Large intestine (tissue), 12 donors: ENCODE results near the gene DISC1. TPM values are rescaled to one million over a fixed set of nuclear protein-coding genes. Genes with fewer than 3 reads are reported as not detected.

ENCODE experiments used
- DNase-seq, 2 donors: peaks; one replicate each; pipeline versions ENCODE4 v3.0.0 to v3.0.0-alpha.2; 2013
- H3K27ac ChIP-seq: one replicate; pipeline ENCODE4 v1.5.1; 2013; ENCODE audit warnings: low read length
- H3K27me3 ChIP-seq: 2 replicates; pipeline ENCODE4 v1.6.1; 2013; ENCODE audit warnings: low read length; ENCODE audit not compliant: control insufficient read depth, insufficient read depth
- H3K36me3 ChIP-seq: 2 replicates; pipeline ENCODE4 v1.6.1; 2013; ENCODE audit warnings: low read length; ENCODE audit not compliant: control insufficient read depth, insufficient read depth
- H3K4me1 ChIP-seq: one replicate; pipeline ENCODE4 v1.6.1; 2013; ENCODE audit warnings: low read length; ENCODE audit not compliant: control insufficient read depth, insufficient read depth
- H3K4me3 ChIP-seq: one replicate; pipeline ENCODE4 v1.5.1; 2013; ENCODE audit warnings: low read length
- H3K9me3 ChIP-seq: one replicate; pipeline ENCODE4 v1.6.1; 2013; ENCODE audit warnings: mild to moderate bottlenecking, low read depth, low read length, moderate library complexity; ENCODE audit not compliant: control insufficient read depth
- WGBS: methylation state at CpG from one replicate; pipeline ENCODE4 v1.1.5; 2013; ENCODE audit warnings: low lambda C conversion rate; ENCODE audit not compliant: insufficient coverage; 5-methylcytosine and 5-hydroxymethylcytosine counted together
- long read RNA-seq, 11 donors: transcript quantifications; one replicate each; lab custom pipeline, GENCODE V29; 2026
- polyA plus RNA-seq: library from polyadenylated mRNA; unstranded; fragments of 120-200 nt; gene quantifications from one replicate; pipeline ENCODE4 v1.2.1, GENCODE V29; 2013

Gene DISC1
- polyA plus RNA-seq: 2.4 TPM
- long read RNA-seq, donor 1: 0 reads
- long read RNA-seq, donor 2: 0 reads
- long read RNA-seq, donor 3: 0 reads
- long read RNA-seq, donor 4: 0 reads
- long read RNA-seq, donor 5: 0 reads
- long read RNA-seq, donor 6: 0 reads
- long read RNA-seq, donor 7: 0 reads
- long read RNA-seq, donor 8, partial matches to known transcripts: 0 of 1 reads
- long read RNA-seq, donor 8, other reads (novel, unspliced or antisense): 0 of 1 reads
- long read RNA-seq, donor 9: 0 reads
- long read RNA-seq, donor 10: 0 reads
- long read RNA-seq, donor 11: 0 reads

DNA sequence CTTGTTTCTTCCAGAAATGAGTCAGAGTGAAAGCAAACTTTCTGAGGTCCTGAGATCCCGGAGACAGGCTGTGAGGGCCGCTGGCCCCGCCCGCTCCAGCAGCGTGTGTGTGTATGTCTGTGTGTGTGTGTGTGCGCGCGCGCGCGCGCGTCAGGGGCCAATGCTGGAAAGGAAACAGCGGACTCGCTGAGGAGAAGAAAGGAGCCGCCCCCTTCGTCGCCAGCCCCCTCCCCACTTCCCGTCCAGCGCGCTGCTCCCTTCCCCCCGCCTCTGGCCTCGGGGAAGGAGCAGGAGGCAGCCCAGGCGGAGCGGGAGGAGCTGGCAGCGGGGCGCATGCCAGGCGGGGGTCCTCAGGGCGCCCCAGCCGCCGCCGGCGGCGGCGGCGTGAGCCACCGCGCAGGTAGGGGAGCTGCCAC, at the start of gene DISC1:
DISC1 (plus strand) TSS at position 256 of the 416 bp plus-strand sequence; CDS start at position 334, 78 bp downstream.
- H3K4me1 ChIP-seq: peaks cover 3% of the 10 kb centered on the region
- H3K9me3 ChIP-seq: no peaks in the 10 kb centered on the region
- DNase-seq: peak; percentile 87 to 91
- no peaks in the 10 kb centered on the region for H3K27me3 ChIP-seq
- WGBS: no CpG with 5 or more reads among the region's 38 CpGs
- H3K27ac ChIP-seq: peak within 1 kb of the TSS; percentile 52
- no peaks in the 10 kb centered on the region for H3K36me3 ChIP-seq
- H3K4me3 ChIP-seq: peak within 1 kb of the TSS; percentile 74

DNA sequence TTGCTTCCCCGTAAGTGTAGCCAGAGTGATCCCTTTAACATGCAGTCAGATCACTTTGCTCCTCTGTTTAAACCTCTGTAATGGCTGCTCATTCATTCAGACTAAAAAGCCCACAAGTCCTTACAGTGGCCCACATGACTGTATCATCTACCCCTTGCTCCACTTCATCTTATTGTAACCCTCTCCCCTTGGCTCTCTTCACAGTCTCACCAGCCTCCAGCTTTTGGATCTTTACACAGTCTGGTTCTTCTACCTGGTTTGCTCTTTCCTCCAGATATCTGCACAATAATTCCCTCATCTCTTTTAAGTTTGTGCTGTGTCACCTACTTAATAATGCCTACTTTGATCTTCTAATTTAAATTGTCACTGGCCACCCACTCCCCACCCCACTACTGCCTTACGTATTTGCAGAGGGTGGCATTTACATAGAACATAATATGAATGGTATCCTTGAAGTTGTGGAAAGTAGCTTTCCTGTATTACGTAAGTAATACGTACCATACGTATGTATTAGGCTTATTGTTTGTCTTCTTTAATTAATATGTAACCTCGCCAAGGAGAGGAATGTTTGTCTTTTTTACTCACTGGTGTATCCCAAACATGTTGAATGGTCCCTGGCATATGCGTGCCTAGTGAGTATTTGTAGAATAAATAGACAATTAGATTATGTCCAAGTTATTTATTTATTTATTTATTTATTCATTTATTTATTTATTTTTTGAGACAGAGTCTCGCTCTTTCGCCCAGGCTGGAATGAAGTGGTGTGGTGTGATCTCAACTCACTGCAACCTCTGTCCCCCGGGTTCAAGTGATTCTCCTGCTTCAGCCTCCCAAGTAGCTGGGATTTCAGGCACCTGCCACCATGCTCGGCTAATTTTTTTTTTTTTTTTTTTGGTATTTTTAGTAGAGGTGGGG, 49.5 kb upstream of the DISC1 start:
- H3K36me3 ChIP-seq: no peaks in the 10 kb centered on the region
- H3K9me3 ChIP-seq: no peaks in the 10 kb centered on the region
- H3K27ac ChIP-seq: no peak overlapping the region
- DNase-seq: no peak
- 80% methylated on average over 1 of the region's 11 CpGs for WGBS
- no peak overlapping the region for H3K4me3 ChIP-seq
- H3K27me3 ChIP-seq: no peaks in the 10 kb centered on the region
- H3K4me1 ChIP-seq: no peaks in the 10 kb centered on the region

DNA sequence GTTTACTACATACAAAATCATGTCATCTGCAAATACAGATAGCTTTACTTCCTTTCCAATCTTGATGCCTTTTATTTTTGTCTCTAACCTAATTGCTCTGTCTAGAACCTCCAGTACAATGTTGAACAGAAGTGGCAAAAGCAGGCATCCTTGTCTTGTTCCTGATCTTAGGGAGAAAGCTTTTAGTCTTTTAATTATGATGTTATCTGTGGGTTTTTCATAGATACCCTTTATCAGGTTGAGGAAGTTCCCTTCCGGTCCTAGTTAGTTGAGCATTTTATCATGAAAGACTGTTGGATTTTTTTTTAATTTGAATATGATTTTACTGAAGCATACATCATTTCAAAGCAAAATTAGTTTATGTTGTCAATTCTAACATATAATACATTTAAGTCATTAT, 45.7 kb upstream of the DISC1 start:
- Histone ChIP-seq H3K27me3 (no peaks in the 10 kb centered on the region), H3K4me1 (no peaks in the 10 kb centered on the region), H3K27ac (no peak overlapping the region), H3K9me3 (no peaks in the 10 kb centered on the region), H3K4me3 (no peak overlapping the region), H3K36me3 (no peaks in the 10 kb centered on the region)
- WGBS: 75% methylated on average over 1 of the region's 1 CpG
- DNase-seq: no peak

DNA sequence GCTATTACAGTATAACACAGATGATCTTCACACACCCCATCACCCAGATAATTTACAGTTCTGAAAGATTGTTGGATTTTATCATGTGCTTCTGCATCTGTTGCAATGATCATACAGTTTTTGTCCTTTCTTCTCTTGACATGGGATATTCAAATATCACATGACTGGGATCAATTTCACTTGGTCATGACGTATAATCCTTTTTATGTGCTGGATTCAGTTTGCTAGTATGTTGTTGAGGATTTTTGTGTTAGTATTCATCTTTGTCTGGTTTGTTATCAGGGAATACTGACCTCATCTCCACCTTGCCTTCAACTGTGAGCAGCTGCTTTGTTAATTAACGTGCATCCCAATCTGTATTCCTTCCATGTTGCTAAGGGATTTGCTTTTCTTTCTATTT, 44.7 kb upstream of the DISC1 start:
- no peak overlapping the region for H3K4me3 ChIP-seq
- no peaks in the 10 kb centered on the region for H3K36me3 ChIP-seq
- 100% methylated on average over 2 of the region's 2 CpGs for WGBS
- no peak for DNase-seq
- H3K9me3 ChIP-seq: no peaks in the 10 kb centered on the region
- H3K4me1 ChIP-seq: no peaks in the 10 kb centered on the region
- no peaks in the 10 kb centered on the region for H3K27me3 ChIP-seq
- H3K27ac ChIP-seq: no peak overlapping the region

DNA sequence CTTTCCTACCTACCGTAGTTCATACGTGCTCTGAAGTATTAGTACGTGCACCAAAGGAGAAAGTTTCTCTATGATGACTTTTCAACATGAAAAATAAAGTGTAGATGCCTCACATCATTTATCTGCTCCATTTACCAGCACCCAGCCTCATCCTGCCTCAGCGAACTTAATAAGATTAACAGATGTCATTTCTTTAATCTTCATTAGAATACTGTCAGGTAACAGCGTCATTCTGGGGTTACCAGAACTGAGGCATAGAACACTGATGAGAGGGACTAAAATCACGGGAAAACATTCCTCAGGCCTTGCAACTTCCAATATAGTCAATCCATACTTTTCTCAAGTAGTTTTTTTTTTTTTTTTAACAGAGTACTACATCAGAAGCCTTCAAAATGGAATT, 43.2 kb upstream of the DISC1 start:
- H3K9me3 ChIP-seq: no peaks in the 10 kb centered on the region
- H3K36me3 ChIP-seq: no peaks in the 10 kb centered on the region
- 87% methylated on average over 3 of the region's 6 CpGs for WGBS
- H3K4me1 ChIP-seq: no peaks in the 10 kb centered on the region
- H3K4me3 ChIP-seq: no peak overlapping the region
- no peak for DNase-seq
- no peaks in the 10 kb centered on the region for H3K27me3 ChIP-seq
- no peak overlapping the region for H3K27ac ChIP-seq

DNA sequence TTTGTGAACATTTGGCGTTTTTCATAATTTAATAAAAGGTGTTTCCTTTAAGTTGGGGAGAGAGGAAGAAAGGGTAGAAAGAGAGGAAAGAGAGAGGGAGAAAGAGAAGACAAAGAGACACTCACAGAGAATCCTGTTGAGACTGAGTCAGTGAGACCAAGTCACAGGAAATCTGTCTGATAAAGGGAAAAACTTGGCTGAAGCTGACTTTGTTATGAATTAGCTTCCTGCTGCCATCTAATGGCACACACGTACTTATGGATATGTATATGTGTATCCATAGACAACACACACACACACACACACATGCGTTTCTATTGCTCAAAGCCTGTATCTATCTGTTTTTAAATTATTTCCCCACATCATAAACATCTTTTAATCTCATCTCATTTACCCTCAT, 42.5 kb upstream of the DISC1 start:
- Histone ChIP-seq H3K27ac (no peak overlapping the region), H3K36me3 (no peaks in the 10 kb centered on the region), H3K4me1 (no peaks in the 10 kb centered on the region), H3K4me3 (no peak overlapping the region), H3K9me3 (no peaks in the 10 kb centered on the region), H3K27me3 (no peaks in the 10 kb centered on the region)
- peak in 1 of 2 donors; percentile 37 for DNase-seq
- 100% methylated on average over 1 of the region's 3 CpGs for WGBS

DNA sequence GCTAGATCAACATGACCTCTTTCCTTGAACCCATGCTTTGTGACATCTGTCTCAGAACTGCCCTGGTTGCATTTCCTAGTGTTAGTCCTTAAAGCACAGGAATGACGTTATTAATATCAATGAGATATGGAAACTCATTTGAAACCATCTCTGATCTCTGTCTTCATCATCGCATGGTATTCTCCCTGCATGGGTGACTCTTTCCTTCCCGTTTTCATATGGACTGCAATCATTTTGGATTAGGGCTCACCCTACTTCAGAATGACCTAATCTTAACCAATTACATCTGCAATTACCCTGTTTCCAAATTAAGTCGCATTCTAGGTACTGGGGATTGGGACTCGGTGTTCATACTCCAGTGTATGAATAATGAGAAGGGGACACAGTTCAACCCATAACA, 41.7 kb upstream of the DISC1 start:
- Histone ChIP-seq H3K27ac (no peak overlapping the region), H3K27me3 (no peaks in the 10 kb centered on the region), H3K4me1 (no peaks in the 10 kb centered on the region), H3K36me3 (no peaks in the 10 kb centered on the region), H3K9me3 (no peaks in the 10 kb centered on the region), H3K4me3 (no peak overlapping the region)
- 92% methylated on average over 2 of the region's 5 CpGs for WGBS
- no peak for DNase-seq

DNA sequence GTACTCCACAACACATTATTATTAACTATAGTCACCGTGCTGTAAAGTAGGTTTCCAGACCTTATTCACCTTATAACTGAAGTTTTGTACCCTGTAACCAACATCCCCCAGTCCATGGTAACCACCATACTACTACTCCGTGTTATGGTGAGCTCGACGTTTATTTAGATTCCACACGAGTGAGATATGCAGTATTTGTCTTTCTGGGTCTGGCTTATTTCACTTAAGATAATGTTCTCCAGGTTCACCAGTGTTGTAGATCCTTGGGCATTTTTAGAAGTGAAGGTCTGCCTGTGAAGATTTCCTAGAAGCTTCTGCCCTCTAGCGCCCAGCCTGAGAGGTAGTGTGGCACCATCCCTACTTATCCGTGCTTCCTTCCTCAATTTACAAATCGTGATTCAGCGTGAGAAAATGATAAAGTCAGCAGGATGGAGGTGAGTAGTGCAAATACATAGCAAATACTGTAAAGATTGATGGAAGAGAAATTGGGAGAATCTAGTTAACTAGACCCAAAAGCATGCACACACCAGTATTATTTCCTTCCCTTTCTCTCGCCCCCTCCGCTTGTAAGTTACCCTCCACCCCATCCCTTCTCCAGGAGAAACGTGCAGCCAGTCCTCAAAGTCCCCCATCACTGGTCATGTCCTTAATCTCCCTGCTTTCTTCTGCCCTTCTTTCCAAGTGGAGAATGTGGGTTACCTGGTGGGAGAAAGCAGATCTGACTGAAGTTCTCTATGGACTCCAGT, 36.0 kb upstream of the DISC1 start:
- no peaks in the 10 kb centered on the region for H3K27me3 ChIP-seq
- no peak overlapping the region for H3K4me3 ChIP-seq
- WGBS: 20% methylated on average over 1 of the region's 12 CpGs
- peak; percentile 33 to 42 for DNase-seq
- H3K9me3 ChIP-seq: no peaks in the 10 kb centered on the region
- H3K4me1 ChIP-seq: no peaks in the 10 kb centered on the region
- no peak overlapping the region for H3K27ac ChIP-seq
- no peaks in the 10 kb centered on the region for H3K36me3 ChIP-seq

DNA sequence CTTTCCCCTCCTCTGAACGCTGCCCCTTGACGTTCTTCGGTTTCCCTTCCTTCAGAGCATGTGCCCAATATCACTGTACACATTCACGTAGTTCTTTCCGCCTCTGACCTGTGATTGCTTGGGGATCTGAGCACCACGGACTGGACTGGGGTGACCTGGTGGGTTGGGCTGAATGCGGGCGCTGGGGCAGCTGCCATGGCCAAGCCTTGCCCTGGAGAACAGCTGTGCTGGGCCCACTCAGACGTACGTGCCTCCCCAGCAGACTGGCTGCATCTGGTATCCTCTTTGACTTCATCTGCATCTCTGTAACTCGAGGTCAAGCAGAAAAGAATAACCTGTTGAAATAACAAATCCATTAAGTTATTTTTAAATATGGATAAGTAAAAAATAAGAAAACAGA, 35.1 kb upstream of the DISC1 start:
- Histone ChIP-seq H3K4me3 (no peak overlapping the region), H3K27ac (no peak overlapping the region), H3K4me1 (no peaks in the 10 kb centered on the region), H3K36me3 (no peaks in the 10 kb centered on the region), H3K9me3 (no peaks in the 10 kb centered on the region), H3K27me3 (no peaks in the 10 kb centered on the region)
- WGBS: 88% methylated on average over 1 of the region's 11 CpGs
- DNase-seq: no peak

DNA sequence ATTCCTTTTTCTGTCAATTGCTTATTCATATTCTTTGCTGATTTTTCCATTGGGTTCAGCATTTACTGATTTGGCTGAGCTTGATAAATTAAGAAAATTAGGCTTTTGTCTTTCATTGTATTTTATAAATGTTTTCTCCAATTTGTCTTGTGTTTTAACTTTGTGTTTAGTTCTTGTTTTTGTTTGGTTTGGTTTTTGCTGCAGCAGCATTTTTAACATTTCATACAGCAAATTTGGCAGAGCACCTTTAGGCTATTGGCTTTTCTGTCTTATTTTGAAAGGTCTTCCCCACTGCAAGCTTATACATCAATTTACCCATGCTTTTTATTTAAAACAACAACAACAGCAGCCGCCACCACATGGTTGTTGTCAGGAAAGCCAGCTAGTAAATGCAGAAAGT, 33.8 kb upstream of the DISC1 start:
- H3K27me3 ChIP-seq: no peaks in the 10 kb centered on the region
- no peak overlapping the region for H3K27ac ChIP-seq
- no peaks in the 10 kb centered on the region for H3K36me3 ChIP-seq
- no peak for DNase-seq
- no peaks in the 10 kb centered on the region for H3K4me1 ChIP-seq
- no peak overlapping the region for H3K4me3 ChIP-seq
- no CpG with 5 or more reads among the region's 1 CpG for WGBS
- H3K9me3 ChIP-seq: no peaks in the 10 kb centered on the region
